Activated CD8-positive, alpha-beta T cell treated with anti-CD3 and anti-CD28 coated beads, Interleukin-2, amount 10 ng/mL, durations not matched to agents 7 days and 5 days (primary cell): ENCODE data around the gene MAP4. TPM values are rescaled to one million over a fixed set of nuclear protein-coding genes. Genes with fewer than 3 reads are reported as not detected.

Source experiments
- ATAC-seq: fragments of 150-1000 bp; cut with Tn5 transposase; one replicate; pipeline ENCODE4 v1.10.0; 2021; ENCODE audit warnings: moderate library complexity
- CTCF ChIA-PET: fragments of 350-600 bp; sonication (Branson Sonifier 250); formaldehyde crosslinking; loops from one replicate; lab custom pipeline; 2021; ENCODE audit warnings: antibody characterized with exemption; lab: Charles Lee
- POLR2A ChIA-PET: fragments of 350-600 bp; sonication (Branson Sonifier 250); formaldehyde crosslinking; loops from one replicate; lab custom pipeline; 2021; ENCODE audit warnings: antibody characterized with exemption; lab: Charles Lee
- DNase-seq: peaks from one replicate; pipeline ENCODE4 v3.0.0-alpha.2; 2020
- H3K27ac Mint-ChIP-seq: one replicate; pipeline ENCODE4 v1.8.0; 2021; ENCODE audit warnings: mild to moderate bottlenecking, mixed read lengths
- H3K27me3 Mint-ChIP-seq: one replicate; pipeline ENCODE4 v1.8.0; 2021; ENCODE audit warnings: low read depth, mixed read lengths
- H3K36me3 Mint-ChIP-seq: one replicate; pipeline ENCODE4 v1.8.0; 2021; ENCODE audit warnings: low read depth, mixed read lengths
- H3K4me1 Mint-ChIP-seq: one replicate; pipeline ENCODE4 v1.8.0; 2021; ENCODE audit warnings: low read depth, mixed read lengths
- H3K4me3 Mint-ChIP-seq: one replicate; pipeline ENCODE4 v1.8.0; 2021; ENCODE audit warnings: mild to moderate bottlenecking, mixed read lengths
- H3K9me3 Mint-ChIP-seq: one replicate; pipeline ENCODE4 v1.8.0; 2022; ENCODE audit warnings: mixed read lengths; ENCODE audit not compliant: insufficient read depth
- total RNA-seq, 2 experiments: library from RNA; stranded (reverse); gene quantifications; one replicate each; pipeline ENCODE4 v1.2.3, GENCODE V29; 2021

MAP4 gene
- total RNA-seq, 2 experiments from 2014 or later = 119 to 120 TPM

DNA sequence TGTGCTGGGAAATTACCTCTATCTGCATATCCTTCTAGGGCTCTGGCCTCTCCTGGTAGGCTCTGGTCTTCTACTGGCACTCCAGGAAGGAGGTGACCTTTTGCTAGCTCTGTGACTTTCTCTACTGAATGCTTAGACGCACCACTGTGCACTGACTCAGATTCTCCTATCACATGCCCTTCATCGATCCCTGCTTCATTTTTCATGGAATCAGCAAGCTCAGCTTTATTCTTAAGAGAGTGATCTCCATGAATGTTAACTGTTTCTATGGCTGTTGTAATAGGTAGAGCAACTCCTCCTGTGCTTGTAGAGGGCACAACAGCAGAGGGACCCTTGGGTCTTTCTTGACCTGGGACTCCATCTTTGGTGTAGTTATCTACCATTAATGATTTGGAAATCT lies 106.6 kb downstream of the MAP4 start:
- CTCF ChIA-PET = interaction anchor here (1.6 to 1.9 kb wide), 2 partner anchors 9 to 18 kb away, joined by 4 to 6 read pairs; no protein-coding TSS in a partner anchor
- Mint-ChIP-seq H3K9me3 (no peaks in the 10 kb centered on the region), H3K27ac (no peak overlapping the region), H3K4me3 (no peak overlapping the region), H3K36me3 (peaks cover 40% of the 10 kb centered on the region), H3K27me3 (no peaks in the 10 kb centered on the region), H3K4me1 (peaks cover 2% of the 10 kb centered on the region)
- POLR2A ChIA-PET = no interaction called here
- DNase-seq (no peak), ATAC-seq (no peak)

DNA sequence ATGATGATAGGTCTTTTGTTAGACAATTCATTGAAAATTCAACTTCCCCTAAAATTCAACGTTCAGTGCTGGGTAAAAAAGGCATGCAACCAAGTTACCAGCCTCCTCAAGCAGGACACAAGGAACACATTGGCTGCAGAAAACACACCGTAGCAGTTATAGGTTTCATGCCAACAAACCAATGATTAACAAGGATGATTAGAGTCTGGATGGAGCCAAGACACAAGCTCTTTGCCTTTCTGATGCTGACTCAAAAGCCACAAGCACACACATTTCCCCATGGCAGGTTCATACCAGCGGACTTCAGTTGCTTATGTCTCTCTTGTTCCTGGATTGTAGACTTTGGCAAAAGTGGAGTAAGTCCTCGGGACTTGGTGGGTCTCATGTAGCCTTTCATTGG lies 107.5 kb downstream of the MAP4 start:
- Mint-ChIP-seq H3K27ac (no peak overlapping the region), H3K36me3 (peaks cover 38% of the 10 kb centered on the region), H3K9me3 (no peaks in the 10 kb centered on the region), H3K27me3 (no peaks in the 10 kb centered on the region), H3K4me3 (no peak overlapping the region), H3K4me1 (peaks cover 2% of the 10 kb centered on the region)
- POLR2A ChIA-PET = interaction anchor here (0.6 kb wide), 1 partner anchor 74 kb away, joined by 3 read pairs; no protein-coding TSS in a partner anchor
- ATAC-seq (no peak), DNase-seq (no peak)
- CTCF ChIA-PET = interaction anchor here (0.7 to 1.9 kb wide), 4 partner anchors 10 to 444 kb away, joined by 3 to 6 read pairs (median 4); no protein-coding TSS in a partner anchor

DNA sequence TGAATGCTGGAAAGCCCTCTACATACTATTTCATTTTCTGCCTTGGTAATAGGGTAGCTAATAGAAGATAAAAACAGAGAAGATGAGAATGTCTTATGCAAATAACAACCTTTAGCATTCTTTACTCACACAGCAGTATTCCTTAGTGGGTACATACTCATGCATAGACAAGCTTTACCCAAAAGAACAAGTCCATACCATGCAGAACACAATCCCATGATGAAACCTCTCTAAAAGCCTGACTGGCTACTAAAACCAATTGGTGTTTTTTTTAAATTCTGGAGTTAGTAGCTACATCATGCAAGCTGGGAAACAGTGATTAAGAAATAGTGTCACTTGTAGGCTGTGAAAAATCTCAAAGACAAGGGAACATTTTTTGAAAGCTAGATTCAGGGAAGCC lies 108.4 kb downstream of the MAP4 start:
- no peaks in the 10 kb centered on the region for H3K9me3 Mint-ChIP-seq
- peaks cover 42% of the 10 kb centered on the region for H3K36me3 Mint-ChIP-seq
- POLR2A ChIA-PET = no interaction called here
- H3K4me3 Mint-ChIP-seq = no peak overlapping the region
- DNase-seq (no peak), ATAC-seq (no peak)
- H3K27me3 Mint-ChIP-seq = no peaks in the 10 kb centered on the region
- no peak overlapping the region for H3K27ac Mint-ChIP-seq
- CTCF ChIA-PET = interaction anchor here (1.2 to 1.9 kb wide), 4 partner anchors 11 to 82 kb away, joined by 4 to 6 read pairs (median 4); no protein-coding TSS in a partner anchor
- H3K4me1 Mint-ChIP-seq = peaks cover 2% of the 10 kb centered on the region

- ATAC-seq (no peak), DNase-seq (no peak)
- Mint-ChIP-seq H3K36me3 (peaks cover 29% of the 10 kb centered on the region), H3K27me3 (no peaks in the 10 kb centered on the region), H3K4me1 (peaks cover 5% of the 10 kb centered on the region), H3K27ac (no peak overlapping the region), H3K9me3 (no peaks in the 10 kb centered on the region), H3K4me3 (no peak overlapping the region)
- CTCF ChIA-PET = no interaction called here
- POLR2A ChIA-PET = no interaction called here
Measured at GRCh38 chr3:47902746-47903145, 113.5 kb downstream of the MAP4 start.

GRCh38 chr3:47901280-47901833 lies 114.9 kb downstream of the MAP4 start:
- H3K9me3 Mint-ChIP-seq = no peaks in the 10 kb centered on the region
- H3K27me3 Mint-ChIP-seq = no peaks in the 10 kb centered on the region
- H3K4me3 Mint-ChIP-seq = no peak overlapping the region
- H3K36me3 Mint-ChIP-seq = peaks cover 26% of the 10 kb centered on the region
- POLR2A ChIA-PET = no interaction called here
- no peak overlapping the region for H3K27ac Mint-ChIP-seq
- CTCF ChIA-PET = no interaction called here
- peaks cover 6% of the 10 kb centered on the region for H3K4me1 Mint-ChIP-seq
- DNase-seq (no peak), ATAC-seq (no peak)

GRCh38 chr3:47899495-47900108 lies 116.6 kb downstream of the MAP4 start:
- Mint-ChIP-seq H3K4me1 (peaks cover 6% of the 10 kb centered on the region), H3K36me3 (peaks cover 21% of the 10 kb centered on the region), H3K27me3 (no peaks in the 10 kb centered on the region), H3K4me3 (no peak overlapping the region), H3K27ac (no peak overlapping the region), H3K9me3 (no peaks in the 10 kb centered on the region)
- CTCF ChIA-PET = interaction anchor here (1.1 kb wide), 1 partner anchor 11 kb away, joined by 3 read pairs; no protein-coding TSS in a partner anchor
- ATAC-seq (no peak), DNase-seq (no peak)
- POLR2A ChIA-PET = no interaction called here

GRCh38 chr3:47897954-47898353 lies 118.3 kb downstream of the MAP4 start:
- POLR2A ChIA-PET = no interaction called here
- H3K4me3 Mint-ChIP-seq = no peak overlapping the region
- H3K27me3 Mint-ChIP-seq = no peaks in the 10 kb centered on the region
- ATAC-seq (peak; percentile 53), DNase-seq (no peak)
- peaks cover 6% of the 10 kb centered on the region for H3K4me1 Mint-ChIP-seq
- H3K36me3 Mint-ChIP-seq = peaks cover 19% of the 10 kb centered on the region
- no peak overlapping the region for H3K27ac Mint-ChIP-seq
- no peaks in the 10 kb centered on the region for H3K9me3 Mint-ChIP-seq
- CTCF ChIA-PET = interaction anchor here (0.9 to 1.2 kb wide), 2 partner anchors 79 to 92 kb away, joined by 3 to 4 read pairs; no protein-coding TSS in a partner anchor

DNA sequence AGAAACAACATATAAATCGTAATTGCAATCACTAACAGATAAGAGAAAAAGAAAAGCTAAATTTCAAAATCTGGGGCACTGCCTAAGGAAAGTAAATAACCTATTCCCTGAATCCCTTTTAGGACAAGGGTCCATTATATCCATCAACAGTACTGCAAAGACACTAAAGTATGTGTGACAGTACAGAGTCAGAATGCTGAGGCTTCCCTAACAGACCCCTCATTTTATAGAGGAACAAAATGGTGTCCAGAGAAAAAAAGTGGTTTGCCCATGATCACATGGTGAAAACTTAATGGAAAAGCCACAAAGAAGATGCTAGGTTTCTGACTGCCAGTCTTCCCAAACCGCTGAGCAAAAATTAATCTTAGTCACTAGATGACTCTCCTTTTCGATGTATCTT lies 119.5 kb downstream of the MAP4 start:
- ChIA-PET POLR2A (no interaction called here), CTCF (no interaction called here)
- no peak overlapping the region for H3K27ac Mint-ChIP-seq
- no peak overlapping the region for H3K4me3 Mint-ChIP-seq
- peaks cover 6% of the 10 kb centered on the region for H3K4me1 Mint-ChIP-seq
- ATAC-seq = no peak
- peaks cover 18% of the 10 kb centered on the region for H3K36me3 Mint-ChIP-seq
- H3K27me3 Mint-ChIP-seq = no peaks in the 10 kb centered on the region
- no peak for DNase-seq
- H3K9me3 Mint-ChIP-seq = no peaks in the 10 kb centered on the region

DNA sequence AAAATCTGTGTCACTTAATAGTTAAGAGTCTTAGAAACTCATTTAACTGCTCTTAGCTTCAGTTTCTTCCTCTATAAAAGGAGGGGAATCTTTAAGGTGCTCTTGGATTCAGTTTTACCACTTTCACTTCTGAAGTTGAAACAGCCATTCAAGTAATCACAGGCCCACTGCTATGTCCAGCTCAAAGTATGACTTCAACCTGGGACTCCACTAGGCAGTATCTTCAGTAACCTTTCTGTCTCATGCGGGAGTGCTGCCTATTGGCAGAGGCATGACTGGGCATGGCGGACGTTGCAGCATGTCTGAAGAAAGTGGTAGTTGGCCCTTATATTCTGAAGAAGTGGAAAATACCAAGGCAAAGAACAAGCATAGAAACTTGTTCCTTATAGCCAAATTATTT lies 121.0 kb downstream of the MAP4 start:
- no peak overlapping the region for H3K4me3 Mint-ChIP-seq
- H3K27me3 Mint-ChIP-seq = no peaks in the 10 kb centered on the region
- POLR2A ChIA-PET = no interaction called here
- no peak for DNase-seq
- H3K36me3 Mint-ChIP-seq = peaks cover 24% of the 10 kb centered on the region
- H3K4me1 Mint-ChIP-seq = peaks cover 6% of the 10 kb centered on the region
- ATAC-seq = no peak
- no peaks in the 10 kb centered on the region for H3K9me3 Mint-ChIP-seq
- no peak overlapping the region for H3K27ac Mint-ChIP-seq
- CTCF ChIA-PET = interaction anchor here (1.3 kb wide), 1 partner anchor 13 kb away, joined by 3 read pairs; no protein-coding TSS in a partner anchor

DNA sequence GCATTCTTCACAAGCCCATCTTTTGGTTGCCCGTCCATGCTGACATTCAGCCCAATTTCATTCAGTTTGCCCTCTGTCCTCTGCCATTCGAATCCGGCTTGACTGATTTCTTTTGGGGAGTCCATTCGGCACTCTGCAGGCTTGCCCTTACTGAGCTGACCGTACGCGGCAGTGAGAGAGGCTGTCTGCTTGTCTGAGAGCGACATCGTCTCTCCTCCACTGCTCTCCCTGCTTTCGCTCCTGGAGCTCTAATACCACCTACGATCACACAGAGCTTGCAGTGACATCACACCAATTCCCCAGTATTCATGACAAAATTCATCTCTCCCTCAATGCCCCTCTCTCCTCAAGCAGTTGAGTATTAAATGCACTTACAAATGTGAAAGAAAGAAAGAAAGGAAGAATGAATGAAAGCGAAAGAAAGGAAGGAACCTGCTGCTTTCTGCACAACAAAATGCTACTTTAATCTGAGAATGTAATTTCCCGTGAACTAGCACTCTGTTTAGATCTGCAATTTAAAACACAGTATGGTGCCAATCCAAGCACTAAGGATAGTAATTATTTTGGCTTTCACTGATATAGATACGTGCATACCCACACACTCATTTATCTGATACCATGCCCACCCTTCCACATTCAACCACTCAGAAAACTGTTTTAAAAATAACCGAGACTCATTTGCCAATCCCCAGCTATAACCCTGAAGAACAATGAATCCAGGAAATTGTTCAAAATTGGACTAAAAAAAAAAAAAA lies 123.8 kb downstream of the MAP4 start:
- Mint-ChIP-seq H3K27ac (no peak overlapping the region), H3K9me3 (no peaks in the 10 kb centered on the region), H3K4me1 (no peaks in the 10 kb centered on the region), H3K27me3 (no peaks in the 10 kb centered on the region), H3K4me3 (no peak overlapping the region), H3K36me3 (peaks cover 35% of the 10 kb centered on the region)
- ChIA-PET POLR2A (no interaction called here), CTCF (no interaction called here)
- ATAC-seq (no peak), DNase-seq (no peak)

GRCh38 chr3:47891613-47892005 lies 124.6 kb downstream of the MAP4 start:
- no peak for ATAC-seq
- ChIA-PET CTCF (no interaction called here), POLR2A (no interaction called here)
- Mint-ChIP-seq H3K27ac (no peak overlapping the region), H3K9me3 (no peaks in the 10 kb centered on the region), H3K36me3 (peaks cover 35% of the 10 kb centered on the region), H3K4me3 (no peak overlapping the region), H3K27me3 (no peaks in the 10 kb centered on the region), H3K4me1 (no peaks in the 10 kb centered on the region)
- no peak for DNase-seq
